GM18909 (cell line): Measurements from ENCODE around the gene HM13.
"Not testable (repeated sequence)": the region's sequence is repeated elsewhere in the genome, so short reads cannot be mapped to it uniquely, and the experiment has no call there.

Experiments
- ATAC-seq: cut with Tn5 transposase; IDR thresholded peaks from one replicate; pipeline ENCODE4 v1.9.1; 2021; ENCODE audit warnings: mild to moderate bottlenecking; ENCODE audit not compliant: unreplicated experiment, poor library complexity

The HM13 gene

GRCh38 chr20:31605031-31605901, 91.0 kb downstream of the HM13 start, which contains the start of gene ID1:
Gene ID1, plus strand, starts transcription at chr20:31605289. Its CDS starts 99 bp downstream, at chr20:31605388.
- peak; percentile 91 for ATAC-seq

GRCh38 chr20:31605902-31606803, 91.9 kb downstream of the HM13 start:
- ATAC-seq = no peak

GRCh38 chr20:31606804-31607639, 92.8 kb downstream of the HM13 start:
- ATAC-seq = no peak

DNA sequence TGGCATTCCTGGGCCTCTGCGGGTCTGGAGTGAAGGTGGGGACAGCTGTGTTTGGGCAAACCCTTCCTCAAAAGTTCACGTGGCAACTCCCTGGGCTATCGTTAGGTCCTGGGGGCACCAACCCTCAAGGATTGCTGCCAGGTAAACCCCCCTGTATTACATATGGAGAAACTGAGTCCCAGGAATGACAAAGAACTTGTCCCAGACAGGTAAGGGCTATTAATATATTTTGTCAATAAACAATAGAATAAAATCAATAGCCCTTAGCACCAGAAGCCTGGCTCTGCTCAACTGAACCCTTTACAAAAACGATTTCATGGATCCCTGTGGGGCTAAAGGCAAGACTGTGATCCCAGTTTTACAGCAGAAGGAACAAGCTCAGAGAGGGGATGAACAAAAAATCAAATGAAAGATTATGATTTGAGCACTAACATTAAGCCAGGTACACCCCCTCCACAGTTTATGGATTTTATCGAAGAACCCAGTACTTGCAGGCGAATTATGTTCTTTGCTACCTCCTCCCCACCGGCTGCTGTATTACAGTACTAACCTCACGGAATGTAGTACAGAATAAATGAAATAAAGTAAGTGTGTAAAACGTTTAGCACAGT, 93.5 kb downstream of the HM13 start:
- no peak for ATAC-seq

DNA sequence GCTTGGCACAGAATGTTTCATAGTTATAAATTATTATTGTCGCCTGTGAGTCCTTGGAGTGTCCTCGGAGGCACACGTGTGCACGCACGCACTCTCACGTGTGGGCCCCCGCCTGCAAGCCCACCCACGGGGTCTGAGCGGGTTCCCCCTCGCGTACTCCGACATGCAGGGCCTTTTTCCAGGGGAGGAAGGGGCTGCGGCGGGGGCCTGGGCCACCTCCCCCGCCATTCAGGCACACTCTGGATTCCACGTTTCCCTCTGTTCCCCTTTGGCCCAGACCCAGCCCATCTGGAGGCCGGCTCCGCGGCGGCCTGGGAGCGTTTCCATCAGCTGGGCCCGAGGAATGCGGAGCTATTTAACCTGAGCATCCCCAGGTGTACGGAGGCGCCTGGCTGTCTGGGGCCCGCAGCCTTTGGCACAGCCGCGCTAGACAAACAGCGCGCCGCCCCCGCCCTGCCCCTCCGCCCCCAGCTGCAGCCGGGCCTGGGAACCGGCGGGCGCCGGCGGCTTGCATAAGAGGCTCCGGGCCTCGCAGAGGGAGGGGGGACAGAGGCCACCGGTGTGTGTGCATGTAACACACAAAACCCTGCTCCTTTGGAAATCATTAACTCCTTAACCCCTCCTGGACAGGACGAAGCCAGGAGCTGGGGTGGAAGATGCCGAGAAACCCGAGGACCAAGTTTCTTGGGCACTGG, 94.2 kb downstream of the HM13 start:
- no peak for ATAC-seq

DNA sequence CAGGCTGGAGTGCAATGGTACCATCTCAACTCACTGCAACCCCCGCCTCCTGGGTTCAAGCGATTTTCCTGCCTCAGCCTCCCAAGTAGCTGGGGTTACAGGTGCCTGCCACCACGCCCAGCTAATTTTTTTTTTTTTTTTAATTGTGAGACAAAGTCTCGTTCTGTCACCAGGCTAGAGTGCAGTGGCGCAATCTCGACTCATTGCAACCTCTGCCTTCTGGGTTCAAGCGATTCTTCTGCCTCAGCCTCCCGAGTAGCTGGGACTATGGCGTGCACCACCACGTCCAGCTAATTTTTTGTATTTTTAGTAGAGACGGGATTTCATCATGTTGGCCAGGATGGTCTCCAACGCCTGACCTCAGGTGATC, 98.0 kb downstream of the HM13 start:
- ATAC-seq = not testable (repeated sequence)

- no peak for ATAC-seq
These were observed 101.2 kb downstream of the HM13 start for GRCh38 chr20:31615416-31615815.

- no peak for ATAC-seq
These were observed 103.3 kb downstream of the HM13 start for GRCh38 chr20:31617432-31618104.
